ENCODE results near the gene QRFPR.

DNA sequence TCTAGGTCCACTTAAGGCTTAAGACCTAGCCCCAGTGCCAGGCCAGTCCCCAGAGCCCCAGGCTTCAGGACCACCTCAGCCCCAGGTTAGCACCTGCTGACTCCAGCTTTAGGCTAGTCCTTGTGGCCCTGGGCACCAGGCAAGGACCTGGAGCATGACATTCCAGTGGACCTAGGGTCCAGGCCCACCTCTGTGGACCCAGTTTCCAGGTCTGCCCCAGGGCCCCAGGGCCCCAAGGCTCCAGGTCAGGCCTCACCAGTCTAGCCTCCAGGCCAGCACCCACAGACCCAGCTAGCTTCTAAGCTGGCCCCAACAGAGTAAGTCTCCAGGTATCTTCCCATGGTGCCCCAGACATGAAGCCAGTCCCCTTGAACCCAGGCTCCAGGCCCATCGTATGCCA is 97.5 kb downstream of the QRFPR start:
- TF ChIP-seq, protein P1, sequence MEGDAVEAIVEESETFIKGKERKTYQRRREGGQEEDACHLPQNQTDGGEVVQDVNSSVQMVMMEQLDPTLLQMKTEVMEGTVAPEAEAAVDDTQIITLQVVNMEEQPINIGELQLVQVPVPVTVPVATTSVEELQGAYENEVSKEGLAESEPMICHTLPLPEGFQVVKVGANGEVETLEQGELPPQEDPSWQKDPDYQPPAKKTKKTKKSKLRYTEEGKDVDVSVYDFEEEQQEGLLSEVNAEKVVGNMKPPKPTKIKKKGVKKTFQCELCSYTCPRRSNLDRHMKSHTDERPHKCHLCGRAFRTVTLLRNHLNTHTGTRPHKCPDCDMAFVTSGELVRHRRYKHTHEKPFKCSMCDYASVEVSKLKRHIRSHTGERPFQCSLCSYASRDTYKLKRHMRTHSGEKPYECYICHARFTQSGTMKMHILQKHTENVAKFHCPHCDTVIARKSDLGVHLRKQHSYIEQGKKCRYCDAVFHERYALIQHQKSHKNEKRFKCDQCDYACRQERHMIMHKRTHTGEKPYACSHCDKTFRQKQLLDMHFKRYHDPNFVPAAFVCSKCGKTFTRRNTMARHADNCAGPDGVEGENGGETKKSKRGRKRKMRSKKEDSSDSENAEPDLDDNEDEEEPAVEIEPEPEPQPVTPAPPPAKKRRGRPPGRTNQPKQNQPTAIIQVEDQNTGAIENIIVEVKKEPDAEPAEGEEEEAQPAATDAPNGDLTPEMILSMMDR (IDR thresholded peaks at IDR 0.05) = no peak
- TF ChIP-seq POLR2A (IDR thresholded peaks at IDR 0.05) = no peak
